ENCODE measurements around the gene FAM168A. TPM values are rescaled to one million over a fixed set of nuclear protein-coding genes. Genes with fewer than 3 reads are reported as not detected.
"Not testable (repeated sequence)": the region's sequence is repeated elsewhere in the genome, so short reads cannot be mapped to it uniquely, and the experiment has no call there.

FAM168A gene
- total RNA-seq, 2 experiments from 2014 or later: 12.2 TPM

GRCh38 chr11:73458201-73458600 is 139.7 kb downstream of the FAM168A start:
- DNase-seq: no peak
- intact Hi-C loops (cut with micrococcal nuclease): no loop called here
- Mint-ChIP-seq H3K4me1 (ENCODE audit: low read depth) (no peaks in the 10 kb centered on the region), H3K27ac (no peak overlapping the region), H3K9me3 (no peaks in the 10 kb centered on the region), H3K27me3 (no peaks in the 10 kb centered on the region), H3K36me3 (peaks cover under 1% of the 10 kb centered on the region), H3K4me3 (no peak overlapping the region)
- ChIA-PET CTCF (interaction anchor here (0.7 to 1.2 kb wide), 2 partner anchors 21 to 81 kb away, joined by 3 to 5 read pairs; no protein-coding TSS in a partner anchor), POLR2A (no interaction called here)

GRCh38 chr11:73454987-73455386 is 142.9 kb downstream of the FAM168A start:
- H3K27ac Mint-ChIP-seq: no peak overlapping the region
- DNase-seq: no peak
- H3K4me3 Mint-ChIP-seq: no peak overlapping the region
- ChIA-PET POLR2A (no interaction called here), CTCF (no interaction called here)
- H3K27me3 Mint-ChIP-seq: no peaks in the 10 kb centered on the region
- H3K9me3 Mint-ChIP-seq: no peaks in the 10 kb centered on the region
- no peaks in the 10 kb centered on the region for H3K36me3 Mint-ChIP-seq
- no peaks in the 10 kb centered on the region for H3K4me1 Mint-ChIP-seq (ENCODE audit: low read depth)
- intact Hi-C loops (cut with micrococcal nuclease): no loop called here

GRCh38 chr11:73453562-73453961 is 144.3 kb downstream of the FAM168A start:
- no peaks in the 10 kb centered on the region for H3K9me3 Mint-ChIP-seq
- H3K36me3 Mint-ChIP-seq: peaks cover 2% of the 10 kb centered on the region
- no peak overlapping the region for H3K4me3 Mint-ChIP-seq
- DNase-seq: no peak
- intact Hi-C loops (cut with micrococcal nuclease): no loop called here
- H3K4me1 Mint-ChIP-seq (ENCODE audit: low read depth): no peaks in the 10 kb centered on the region
- no peak overlapping the region for H3K27ac Mint-ChIP-seq
- ChIA-PET CTCF (no interaction called here), POLR2A (no interaction called here)
- H3K27me3 Mint-ChIP-seq: no peaks in the 10 kb centered on the region

GRCh38 chr11:73452726-73453125 is 145.2 kb downstream of the FAM168A start:
- no peaks in the 10 kb centered on the region for H3K4me1 Mint-ChIP-seq (ENCODE audit: low read depth)
- intact Hi-C loops (cut with micrococcal nuclease): no loop called here
- peaks cover 2% of the 10 kb centered on the region for H3K36me3 Mint-ChIP-seq
- ChIA-PET CTCF (no interaction called here), POLR2A (no interaction called here)
- DNase-seq: no peak
- H3K4me3 Mint-ChIP-seq: no peak overlapping the region
- no peaks in the 10 kb centered on the region for H3K9me3 Mint-ChIP-seq
- no peak overlapping the region for H3K27ac Mint-ChIP-seq
- no peaks in the 10 kb centered on the region for H3K27me3 Mint-ChIP-seq

- intact Hi-C loops (cut with micrococcal nuclease): no loop called here
- CTCF ChIA-PET: no interaction called here
- Mint-ChIP-seq H3K9me3 (no peaks in the 10 kb centered on the region), H3K4me3 (no peak overlapping the region), H3K36me3 (peaks cover 4% of the 10 kb centered on the region), H3K27ac (no peak overlapping the region), H3K27me3 (no peaks in the 10 kb centered on the region), H3K4me1 (ENCODE audit: low read depth) (no peaks in the 10 kb centered on the region)
- POLR2A ChIA-PET: no interaction called here
- DNase-seq: no peak
These were observed 146.0 kb downstream of the FAM168A start for GRCh38 chr11:73451896-73452295.

- intact Hi-C loops (cut with micrococcal nuclease): no loop called here
- POLR2A ChIA-PET: no interaction called here
These were observed 151.1 kb downstream of the FAM168A start for GRCh38 chr11:73446766-73447165.

GRCh38 chr11:73445980-73446379 is 151.9 kb downstream of the FAM168A start:
- H3K4me1 Mint-ChIP-seq (ENCODE audit: low read depth): peaks cover 6% of the 10 kb centered on the region
- peaks cover 4% of the 10 kb centered on the region for H3K36me3 Mint-ChIP-seq
- H3K27me3 Mint-ChIP-seq: no peaks in the 10 kb centered on the region
- ChIA-PET POLR2A (no interaction called here), CTCF (interaction anchor here (1.7 kb wide), 1 partner anchor 95 kb away, joined by 6 read pairs; no protein-coding TSS in a partner anchor)
- intact Hi-C loops (cut with micrococcal nuclease): no loop called here
- no peak for DNase-seq
- no peak overlapping the region for H3K27ac Mint-ChIP-seq
- no peak overlapping the region for H3K4me3 Mint-ChIP-seq
- H3K9me3 Mint-ChIP-seq: no peaks in the 10 kb centered on the region

More at GRCh38 chr11:73446766-73447165, 151.1 kb downstream of the FAM168A start:
- Mint-ChIP-seq H3K4me3 (no peak overlapping the region), H3K36me3 (peaks cover 4% of the 10 kb centered on the region), H3K4me1 (ENCODE audit: low read depth) (peaks cover 5% of the 10 kb centered on the region), H3K27ac (no peak overlapping the region), H3K27me3 (no peaks in the 10 kb centered on the region), H3K9me3 (no peaks in the 10 kb centered on the region)
- CTCF ChIA-PET: interaction anchor here (1.7 kb wide), 1 partner anchor 96 kb away, joined by 6 read pairs; no protein-coding TSS in a partner anchor
- DNase-seq: no peak

GRCh38 chr11:73439002-73439843 is 158.7 kb downstream of the FAM168A start:
- ChIA-PET POLR2A (no interaction called here), CTCF (no interaction called here)
- no peaks in the 10 kb centered on the region for H3K27me3 Mint-ChIP-seq
- no peaks in the 10 kb centered on the region for H3K9me3 Mint-ChIP-seq
- peaks cover 2% of the 10 kb centered on the region for H3K4me1 Mint-ChIP-seq (ENCODE audit: low read depth)
- no peak overlapping the region for H3K27ac Mint-ChIP-seq
- no peak overlapping the region for H3K4me3 Mint-ChIP-seq
- no peak for DNase-seq
- H3K36me3 Mint-ChIP-seq: no peaks in the 10 kb centered on the region
- intact Hi-C loops (cut with micrococcal nuclease): no loop called here

- H3K27me3 Mint-ChIP-seq; intact Hi-C loops (cut with micrococcal nuclease); DNase-seq; H3K9me3 Mint-ChIP-seq; H3K27ac Mint-ChIP-seq; H3K4me3 Mint-ChIP-seq; H3K4me1 Mint-ChIP-seq (ENCODE audit: low read depth); H3K36me3 Mint-ChIP-seq; POLR2A ChIA-PET: not testable (repeated sequence)
- CTCF ChIA-PET: interaction anchor here (1.0 kb wide), 1 partner anchor 293 kb away, joined by 3 read pairs; no protein-coding TSS in a partner anchor
These were observed 161.1 kb downstream of the FAM168A start for GRCh38 chr11:73436859-73437258.

GRCh38 chr11:73431396-73431795 is 166.5 kb downstream of the FAM168A start:
- ChIA-PET CTCF (no interaction called here), POLR2A (no interaction called here)
- peaks cover 11% of the 10 kb centered on the region for H3K4me1 Mint-ChIP-seq (ENCODE audit: low read depth)
- H3K36me3 Mint-ChIP-seq: no peaks in the 10 kb centered on the region
- no peak overlapping the region for H3K27ac Mint-ChIP-seq
- H3K4me3 Mint-ChIP-seq: no peak overlapping the region
- no peak for DNase-seq
- no peaks in the 10 kb centered on the region for H3K9me3 Mint-ChIP-seq
- H3K27me3 Mint-ChIP-seq: no peaks in the 10 kb centered on the region
- intact Hi-C loops (cut with micrococcal nuclease): no loop called here

- Mint-ChIP-seq H3K36me3 (no peaks in the 10 kb centered on the region), H3K27me3 (no peaks in the 10 kb centered on the region), H3K9me3 (no peaks in the 10 kb centered on the region), H3K4me3 (no peak overlapping the region), H3K4me1 (ENCODE audit: low read depth) (peaks cover 11% of the 10 kb centered on the region), H3K27ac (no peak overlapping the region)
- ChIA-PET POLR2A (no interaction called here), CTCF (interaction anchor here (1.5 kb wide), 1 partner anchor 79 kb away, joined by 4 read pairs; no protein-coding TSS in a partner anchor)
- intact Hi-C loops (cut with micrococcal nuclease): no loop called here
- no peak for DNase-seq
These were observed 167.6 kb downstream of the FAM168A start for GRCh38 chr11:73430326-73430725.

GRCh38 chr11:73429121-73429750 is 168.7 kb downstream of the FAM168A start:
- DNase-seq: no peak
- no peak overlapping the region for H3K27ac Mint-ChIP-seq
- CTCF ChIA-PET: interaction anchor here (1.5 to 2.2 kb wide), 2 partner anchors 78 kb away, joined by 4 to 6 read pairs; no protein-coding TSS in a partner anchor
- no peak overlapping the region for H3K4me3 Mint-ChIP-seq
- peaks cover 11% of the 10 kb centered on the region for H3K4me1 Mint-ChIP-seq (ENCODE audit: low read depth)
- POLR2A ChIA-PET: no interaction called here
- no peaks in the 10 kb centered on the region for H3K36me3 Mint-ChIP-seq
- no peaks in the 10 kb centered on the region for H3K27me3 Mint-ChIP-seq
- intact Hi-C loops (cut with micrococcal nuclease): no loop called here
- no peaks in the 10 kb centered on the region for H3K9me3 Mint-ChIP-seq
